Raji (cell line): ENCODE results near the gene ELF2.

Experiments
- POLR2A ChIP-seq: IDR thresholded peaks from 2 replicates; pipeline ENCODE4 v1.6.1; 2011; ENCODE audit warnings: low read depth, low read length, control low read depth; ENCODE audit not compliant: insufficient read depth

Gene ELF2

DNA sequence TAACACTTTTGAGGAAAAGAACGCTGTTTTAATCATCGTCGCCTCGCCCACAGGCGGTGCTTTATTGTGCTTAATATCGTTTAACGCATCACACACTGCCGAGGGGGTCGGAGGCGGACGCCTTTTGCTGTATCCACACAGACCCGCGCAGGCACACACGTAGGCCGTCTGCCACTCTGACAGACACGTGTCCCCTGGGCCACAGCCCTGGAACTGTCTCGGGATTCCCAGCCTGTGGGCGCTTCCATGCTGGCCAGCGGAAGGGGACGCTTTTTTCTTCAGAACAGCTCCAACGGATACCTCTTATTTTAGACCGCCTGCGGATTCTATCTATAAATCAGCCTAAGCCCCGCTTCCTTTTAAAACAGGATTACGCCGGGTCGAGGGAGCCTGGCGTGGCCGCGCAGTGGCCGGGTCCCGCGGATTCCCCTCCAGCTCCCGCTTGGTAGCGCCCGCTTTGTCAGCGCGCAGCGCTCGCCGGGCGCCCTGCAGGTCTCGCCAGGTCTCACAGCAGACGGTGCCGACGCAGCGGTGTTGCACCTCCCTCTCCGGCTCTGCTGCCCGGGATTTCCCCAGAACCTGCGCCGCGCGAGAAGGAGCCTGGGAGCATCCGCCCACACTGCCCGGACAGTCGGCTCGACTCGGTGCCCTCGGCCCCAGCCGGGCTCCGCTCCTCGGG, 161.6 kb downstream of the ELF2 start, which contains the start of gene NOCT:
NOCT (plus strand) TSS at position 513 of the 679 bp plus-strand sequence. CDS start 201 bp downstream, outside the sequence.
- peak; percentile 99 for TF ChIP-seq POLR2A

GRCh38 chr4:139014371-139015268, 162.4 kb downstream of the ELF2 start:
- TF ChIP-seq POLR2A, result no peak

GRCh38 chr4:139011225-139011950, 165.6 kb downstream of the ELF2 start:
- no peak for TF ChIP-seq POLR2A

GRCh38 chr4:139009702-139010101, 167.3 kb downstream of the ELF2 start:
- no peak for TF ChIP-seq POLR2A

DNA sequence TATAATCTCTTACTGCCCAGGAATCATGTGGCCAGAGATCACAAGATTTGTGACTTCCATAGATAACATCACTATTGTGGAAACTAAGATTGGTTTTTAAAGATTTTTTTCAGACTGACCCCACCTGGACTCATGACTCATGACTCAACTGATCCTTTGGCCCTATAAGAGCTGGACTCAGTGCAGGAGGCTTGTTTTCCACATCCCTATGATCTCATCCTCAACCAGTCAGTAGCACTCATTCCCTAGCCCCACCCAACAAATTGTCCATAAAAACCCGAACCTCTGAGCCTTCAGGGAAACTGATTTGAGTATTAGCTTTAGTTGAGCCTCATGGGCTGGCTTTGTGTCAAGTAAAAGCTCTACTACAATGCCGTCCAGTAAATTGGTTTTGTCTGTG, 169.4 kb downstream of the ELF2 start:
- no peak for TF ChIP-seq POLR2A
